Measurements from ENCODE around the gene MSANTD7.
A peak's percentile ranks its signal among the peaks of the same experiment; 100 is the strongest.

MSANTD7 gene

DNA sequence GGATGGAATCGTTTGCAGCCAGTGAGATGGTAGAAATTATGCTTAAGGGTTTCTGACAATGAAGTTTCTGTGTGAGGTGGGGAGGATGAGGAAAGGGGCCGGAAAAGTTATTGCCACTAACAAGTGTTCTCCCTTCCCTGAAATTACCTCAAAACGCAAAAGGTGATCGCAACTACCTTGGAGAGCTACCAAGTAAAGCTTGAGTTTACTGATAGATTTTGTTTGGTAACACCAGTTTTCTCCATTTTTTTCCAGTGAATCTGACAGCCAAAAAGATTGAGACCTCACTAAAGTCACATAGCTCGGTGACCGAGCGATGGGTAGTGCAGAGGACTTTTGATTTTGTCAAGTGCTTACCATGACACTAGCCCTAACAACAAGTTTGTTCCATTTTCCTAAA lies 42.1 kb downstream of the MSANTD7 start:
- DNase-seq (ENCODE audit: low spot score) = peak; percentile 7

- no peak for DNase-seq (ENCODE audit: low spot score)
These were observed 46.0 kb downstream of the MSANTD7 start for GRCh38 chr10:14884082-14884481.

Measured in AG08396 (cell line).